Measurements from ENCODE around the gene LILRA6.

GRCh38 chr19:54208784-54209057 is 33.9 kb downstream of the LILRA6 start:
- TF ChIP-seq POLR2A (IDR thresholded peaks at IDR 0.05): no peak
- no peak for TF ChIP-seq CTCF (IDR thresholded peaks at IDR 0.05)
- TF ChIP-seq EP300 (IDR thresholded peaks at IDR 0.05): no peak
- TF ChIP-seq POLR2AphosphoS5 (IDR thresholded peaks at IDR 0.05): no peak
